GM15510 (cell line): ENCODE results near the gene CYB5R3.

Experiments used
- POLR2A ChIP-seq: IDR thresholded peaks from 3 replicates; pipeline ENCODE4 v1.6.1; 2011; ENCODE audit warnings: borderline replicate concordance; ENCODE audit not compliant: insufficient read length; ENCODE audit errors: extremely low read depth

The CYB5R3 gene

GRCh38 chr22:42641801-42642413 lies 7.3 kb downstream of the CYB5R3 start:
- TF ChIP-seq POLR2A: no peak

- no peak for TF ChIP-seq POLR2A
Observed at GRCh38 chr22:42639541-42640241, 9.5 kb downstream of the CYB5R3 start.

- no peak for TF ChIP-seq POLR2A
Observed at GRCh38 chr22:42637555-42637954, 11.6 kb downstream of the CYB5R3 start.

- TF ChIP-seq POLR2A: no peak
Observed at GRCh38 chr22:42636506-42636905, 12.7 kb downstream of the CYB5R3 start.

- no peak for TF ChIP-seq POLR2A
Observed at GRCh38 chr22:42635531-42635930, 13.7 kb downstream of the CYB5R3 start.

GRCh38 chr22:42633013-42633412 lies 16.2 kb downstream of the CYB5R3 start:
- no peak for TF ChIP-seq POLR2A

GRCh38 chr22:42632096-42632495 lies 17.1 kb downstream of the CYB5R3 start:
- no peak for TF ChIP-seq POLR2A

- no peak for TF ChIP-seq POLR2A
Observed at GRCh38 chr22:42630901-42631602, 18.1 kb downstream of the CYB5R3 start.

GRCh38 chr22:42630211-42630610 lies 19.0 kb downstream of the CYB5R3 start:
- no peak for TF ChIP-seq POLR2A

- no peak for TF ChIP-seq POLR2A
Observed at GRCh38 chr22:42627981-42628380, 21.2 kb downstream of the CYB5R3 start.

GRCh38 chr22:42626951-42627625 lies 22.1 kb downstream of the CYB5R3 start:
- TF ChIP-seq POLR2A: no peak

GRCh38 chr22:42626431-42626830 lies 22.8 kb downstream of the CYB5R3 start:
- TF ChIP-seq POLR2A: no peak

- TF ChIP-seq POLR2A: no peak
Observed at GRCh38 chr22:42625416-42625815, 23.8 kb downstream of the CYB5R3 start.

GRCh38 chr22:42624551-42625106 lies 24.6 kb downstream of the CYB5R3 start:
- no peak for TF ChIP-seq POLR2A
